ENCODE measurements around the gene FAM83G. TPM values are rescaled to one million over a fixed set of nuclear protein-coding genes. Genes with fewer than 3 reads are reported as not detected.

Gene FAM83G
- total and polyA plus RNA-seq, 2 donors (not counting 3 experiments of a cell fraction or from before 2014, with no cell fraction given), result 7.0 to 10.9 TPM

GRCh38 chr17:19015428-19015827, 10.9 kb upstream of the FAM83G start:
- ChIA-PET POLR2A (no interaction called here), CTCF (interaction anchor here (1.1 to 1.8 kb wide), 2 partner anchors 19 to 55 kb away, joined by 3 to 8 read pairs; no protein-coding TSS in a partner anchor)
- no peak overlapping the region for H3K4me2 ChIP-seq (ENCODE audit: insufficient read depth, low read length)
- H3K9me1 ChIP-seq (replicated peaks; ENCODE audit: control insufficient read depth, extremely low read depth, insufficient read depth, low read length), result no peaks in the 10 kb centered on the region
- no peak overlapping the region for H3K4me3 ChIP-seq (replicated peaks in 1 of 3; ENCODE audit: insufficient read depth in 1 of 3, low read depth in 1 of 3, low read length in 3 of 3)
- H3K4me1 ChIP-seq (ENCODE audit: control insufficient read depth, extremely low read depth, insufficient read depth, low read length), result peaks cover 2% of the 10 kb centered on the region
- dilution Hi-C loops (cut with MboI; ENCODE audit: extremely low pct_ligation_motif_present, low sequenced_read_pairs), result no loop called here
- no peaks in the 10 kb centered on the region for H3K36me3 ChIP-seq (ENCODE audit: control insufficient read depth in 2 of 2, extremely low read depth in 1 of 2, insufficient read depth in 2 of 2, low read length in 2 of 2)
- H2AFZ ChIP-seq (ENCODE audit: low read depth, low read length), result no peak overlapping the region
- no peaks in the 10 kb centered on the region for H3K9me3 ChIP-seq (replicated peaks; ENCODE audit: control insufficient read depth, insufficient read depth, low read length)
- no TSS peak for BruUV-seq (replicated peaks)
- TF ChIP-seq POLR2A (IDR thresholded peaks at IDR 0.05; ENCODE audit: low read depth, low read length) (no peak), EZH2 (IDR thresholded peaks at IDR 0.05; ENCODE audit: borderline replicate concordance, low read depth, low read length, severe bottlenecking) (no peak), CTCF (IDR thresholded peaks at IDR 0.05; ENCODE audit: extremely low read depth in 1 of 2, insufficient read depth in 1 of 2, low read depth in 1 of 2, low read length in 2 of 2) (no peak), POLR2AphosphoS5 (IDR thresholded peaks at IDR 0.05; ENCODE audit: insufficient read depth, low read depth, low read length) (no peak), FOS (IDR thresholded peaks at IDR 0.05; ENCODE audit: borderline replicate concordance, insufficient read depth, low read length) (no peak), JUN (IDR thresholded peaks at IDR 0.05; ENCODE audit: borderline replicate concordance, insufficient read depth, insufficient read length, low read depth) (no peak), GATA2 (IDR thresholded peaks at IDR 0.05; ENCODE audit: insufficient read depth, insufficient read length, low read depth, low read length) (no peak), MYC (IDR thresholded peaks at IDR 0.05; ENCODE audit: low read depth, low read length) (no peak), MAX (IDR thresholded peaks at IDR 0.05; ENCODE audit: insufficient read depth, insufficient read length) (no peak)
- FAIRE-seq (no peak), DNase-seq (ENCODE audit: low read depth, low spot score) (no peak)
- H3K9ac ChIP-seq (replicated peaks; ENCODE audit: extremely low read depth, insufficient read depth, low read length), result no peak overlapping the region
- no peak overlapping the region for H3K27ac ChIP-seq (ENCODE audit: insufficient read depth, low read depth, low read length)
- intact Hi-C loops (cut with micrococcal nuclease), result no loop called here
- no peaks in the 10 kb centered on the region for H3K27me3 ChIP-seq (ENCODE audit: control insufficient read depth in 2 of 2, insufficient read depth in 2 of 2, low read length in 2 of 2)
- no peaks in the 10 kb centered on the region for H3K79me2 ChIP-seq (ENCODE audit: control insufficient read depth, insufficient read depth, low read length)
- no peaks in the 10 kb centered on the region for H4K20me1 ChIP-seq (replicated peaks; ENCODE audit: control insufficient read depth, extremely low read depth, insufficient read depth, low read length)

Measured in endothelial cell of umbilical vein (primary cell).